GM19025 (cell line): ENCODE data around the gene COL26A1.
"Not testable (repeated sequence)": the region's sequence is repeated elsewhere in the genome, so short reads cannot be mapped to it uniquely, and the experiment has no call there.

Experiments
- ATAC-seq: cut with Tn5 transposase; IDR thresholded peaks from one replicate; pipeline ENCODE4 v1.9.1; 2021; ENCODE audit warnings: mild to moderate bottlenecking, low read depth, moderate library complexity; ENCODE audit not compliant: unreplicated experiment

The COL26A1 gene

DNA sequence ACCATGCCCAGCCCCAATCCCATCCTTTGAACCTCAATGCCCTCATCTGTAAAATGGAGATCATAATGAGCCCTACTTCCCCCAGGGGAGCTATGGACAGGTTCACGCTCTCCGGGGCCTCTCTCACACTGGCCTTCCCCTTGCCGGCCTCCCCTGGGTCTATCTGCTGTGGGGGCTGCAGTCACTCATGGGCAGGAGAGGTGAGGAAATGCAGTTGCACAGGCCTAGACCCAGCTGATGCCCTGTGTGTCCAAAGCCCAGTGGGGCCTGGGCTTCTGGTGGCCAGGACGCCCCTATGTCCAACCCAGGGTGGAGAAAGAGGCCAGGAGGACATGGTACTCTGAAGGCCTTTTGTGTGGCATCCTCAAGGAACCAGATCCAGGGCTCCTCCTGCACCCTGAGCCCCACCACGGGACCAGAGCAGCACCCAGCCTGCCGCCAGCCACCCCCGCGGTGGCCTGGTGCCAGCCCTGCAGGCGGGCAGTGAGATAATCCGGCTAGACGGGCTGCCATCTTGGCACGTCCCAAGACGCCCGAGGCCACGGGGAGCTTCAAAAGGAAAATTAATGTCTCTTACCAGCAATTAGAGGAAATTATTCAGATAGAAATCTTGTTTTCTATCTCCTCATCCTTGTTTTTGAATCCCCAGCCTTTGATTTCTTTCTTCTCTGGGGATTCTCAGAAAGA, 227.4 kb downstream of the COL26A1 start:
- no peak for ATAC-seq

DNA sequence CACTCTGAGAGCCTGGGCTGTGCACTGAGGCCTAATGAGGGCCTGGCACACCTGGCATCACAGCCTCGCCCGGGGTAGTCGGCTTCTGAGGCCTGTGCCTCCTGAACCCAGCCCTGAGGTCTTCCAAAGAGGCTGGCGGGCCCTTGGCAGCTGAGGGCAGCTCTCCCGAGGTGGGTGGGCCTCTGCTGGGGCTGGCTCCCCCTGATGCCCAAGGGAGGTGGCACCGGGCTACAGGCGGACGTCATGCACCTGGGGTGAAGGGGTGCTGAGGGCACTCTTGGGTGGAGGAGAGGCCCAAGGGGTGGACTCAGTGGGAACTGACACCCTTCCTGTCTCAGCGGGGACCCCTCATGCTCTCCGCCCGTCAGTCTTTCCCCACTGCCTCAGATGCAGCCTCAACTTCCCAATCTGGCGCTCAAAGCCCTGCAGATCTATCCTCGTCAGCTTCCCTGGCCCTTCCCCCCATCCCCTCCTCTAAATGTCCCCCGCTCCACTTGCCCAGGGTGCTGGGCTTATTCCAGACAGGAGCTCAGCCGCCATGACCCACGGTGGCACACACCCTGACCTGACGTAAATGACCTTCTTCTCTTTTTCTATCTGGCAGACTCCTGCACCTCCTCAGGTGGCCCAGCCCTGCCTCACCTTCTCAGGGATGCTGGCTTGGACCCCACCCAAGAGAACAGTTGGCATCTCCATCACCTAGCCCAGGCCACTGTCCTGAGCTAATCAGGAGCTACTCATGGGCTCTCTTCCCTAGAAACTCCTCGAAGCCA, 228.2 kb downstream of the COL26A1 start:
- no peak for ATAC-seq

DNA sequence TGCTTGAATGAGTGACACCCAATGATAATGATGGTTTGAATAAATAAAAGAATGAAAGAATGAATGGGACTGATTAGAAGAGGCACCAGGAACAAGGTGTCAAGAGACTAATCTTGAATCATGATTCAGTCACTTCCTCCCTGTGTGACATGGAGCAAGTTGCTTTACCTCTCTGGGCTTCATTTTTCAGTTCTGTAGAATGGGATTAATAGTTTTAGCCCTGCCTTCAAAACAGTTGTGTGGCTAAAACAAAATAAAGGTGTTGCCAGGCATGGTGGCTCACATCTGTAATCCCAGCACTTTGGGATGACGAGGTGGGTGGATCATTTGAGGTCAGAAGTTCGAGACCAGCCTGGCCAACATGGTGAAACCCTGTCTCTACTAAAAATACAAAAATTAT, 228.8 kb downstream of the COL26A1 start:
- ATAC-seq, result no peak

DNA sequence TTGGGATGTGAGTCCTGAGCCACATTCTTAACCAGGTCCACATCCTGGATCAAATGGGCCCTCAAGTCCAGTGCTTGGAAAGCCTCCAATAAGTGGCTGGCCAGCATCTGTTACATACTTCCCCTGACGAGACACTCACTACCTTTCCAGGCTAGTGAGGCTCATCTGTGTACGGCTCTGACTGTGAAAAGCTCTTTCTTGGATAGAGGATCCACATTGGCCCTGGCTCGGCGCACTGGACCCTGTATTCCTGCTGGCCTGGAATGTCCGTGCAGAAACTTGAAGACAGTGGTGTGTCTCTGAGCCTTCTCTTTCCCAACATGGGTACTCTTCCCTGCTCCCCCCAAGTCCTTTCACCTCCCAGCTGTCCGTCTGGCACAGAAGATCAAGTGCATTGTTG, 230.9 kb downstream of the COL26A1 start:
- no peak for ATAC-seq

DNA sequence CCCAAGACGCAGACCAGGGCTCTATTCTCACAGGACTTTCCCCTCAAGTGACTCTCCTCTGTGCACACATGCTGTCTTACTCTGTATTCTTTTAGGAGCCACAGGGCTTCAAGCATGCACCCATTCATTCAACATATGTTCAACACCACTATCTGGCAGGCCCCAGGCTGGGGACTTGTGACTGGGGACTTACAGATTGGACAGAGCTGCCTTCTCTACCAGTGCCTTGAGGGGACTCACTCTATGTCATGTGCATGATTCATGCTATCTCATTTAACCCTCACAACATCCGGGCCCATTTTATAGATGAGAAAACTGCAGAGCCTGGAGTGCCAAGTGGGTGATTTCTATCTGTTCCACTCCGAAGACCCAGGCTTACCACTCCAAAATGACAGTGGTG, 232.1 kb downstream of the COL26A1 start:
- no peak for ATAC-seq

DNA sequence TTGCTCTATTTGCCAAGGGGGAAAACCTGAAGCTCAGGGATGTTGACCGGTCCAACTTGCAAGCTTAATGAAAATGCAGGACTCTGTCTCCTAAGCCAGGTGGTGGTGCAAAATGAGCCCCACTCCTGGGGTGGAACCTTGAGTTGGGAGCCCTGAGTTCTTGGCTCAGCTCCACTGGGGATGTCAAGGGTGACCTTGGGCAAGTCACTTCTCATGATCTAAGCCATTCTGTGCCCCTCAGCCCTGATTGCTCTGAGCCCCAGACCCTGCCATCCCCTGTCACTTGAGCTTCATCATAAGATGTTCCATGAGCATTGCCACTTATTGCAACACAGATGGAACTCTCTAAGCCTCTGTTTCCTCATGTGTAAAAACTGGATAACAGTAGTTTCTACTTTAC, 232.6 kb downstream of the COL26A1 start:
- no peak for ATAC-seq

DNA sequence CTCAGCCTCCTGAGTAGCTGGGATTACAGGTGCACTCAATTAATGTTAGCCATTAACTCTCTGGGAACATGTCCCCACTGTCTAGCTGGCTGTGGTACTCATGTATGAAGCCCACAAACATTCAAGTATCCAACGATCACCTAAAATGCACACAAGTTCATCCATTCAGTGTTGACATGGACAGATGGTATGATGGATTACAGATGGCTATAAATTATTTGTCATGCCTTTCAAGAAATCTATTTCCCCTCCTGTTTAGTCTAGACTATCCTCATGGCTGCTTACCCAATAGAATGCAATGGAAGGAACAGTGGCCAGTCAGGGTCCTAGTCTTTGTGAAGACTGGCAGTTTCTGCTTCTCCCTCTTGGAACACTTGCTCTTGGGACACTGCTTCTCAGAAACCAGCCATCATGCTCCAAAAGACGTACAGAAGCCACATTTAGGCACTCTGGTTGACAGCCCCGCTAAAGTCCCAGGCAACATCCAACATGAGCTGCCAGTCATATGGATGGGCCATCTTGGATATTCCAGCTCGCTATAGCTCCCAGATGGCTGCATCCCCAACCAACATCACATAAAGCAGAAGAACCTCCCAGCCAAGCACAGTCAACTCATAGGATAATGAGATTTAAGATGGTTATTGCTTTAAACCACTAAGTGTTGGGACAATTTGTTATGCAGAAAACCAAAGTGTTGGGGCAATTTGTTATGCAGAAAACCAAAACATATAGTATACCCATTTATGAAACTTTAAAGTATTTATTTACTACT, 233.3 kb downstream of the COL26A1 start:
- no peak for ATAC-seq

DNA sequence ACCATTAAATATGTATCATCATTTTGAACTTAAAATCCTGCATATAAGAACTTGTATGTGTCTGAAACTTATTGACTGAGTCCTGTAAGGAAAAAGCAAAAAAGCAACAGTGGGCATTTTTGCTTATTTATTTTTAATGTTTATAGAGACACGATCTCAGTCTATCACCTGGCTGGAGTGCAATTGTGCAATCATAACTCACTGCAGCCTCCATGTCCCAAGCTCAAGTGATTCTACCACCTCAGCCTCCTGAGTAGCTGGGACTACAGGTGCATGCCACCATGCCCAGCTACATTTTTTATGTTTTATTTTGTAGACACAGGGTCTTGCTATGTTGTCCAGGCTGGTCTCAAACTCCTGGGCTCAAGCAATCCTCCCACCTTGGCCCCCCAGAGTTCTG, 234.2 kb downstream of the COL26A1 start:
- ATAC-seq, result no peak

DNA sequence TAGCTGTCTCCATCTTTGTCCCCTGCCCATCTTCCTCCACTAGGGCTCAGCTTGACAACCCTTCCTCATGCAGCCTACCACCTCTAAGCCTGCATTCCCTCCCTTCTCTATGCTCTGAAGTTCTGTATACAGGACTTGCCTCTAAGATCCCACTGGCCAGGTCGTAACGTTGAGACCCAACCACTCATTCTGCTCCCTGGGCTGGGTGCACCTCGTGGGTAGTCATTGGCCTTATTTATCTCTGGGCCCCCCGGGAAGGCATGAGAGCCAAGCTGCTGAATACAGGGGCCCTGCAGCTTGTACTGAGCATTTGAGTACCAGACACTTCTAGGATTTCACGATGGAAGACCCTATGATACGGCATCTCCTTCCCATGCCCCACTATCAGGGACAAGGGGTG, 235.3 kb downstream of the COL26A1 start:
- no peak for ATAC-seq

DNA sequence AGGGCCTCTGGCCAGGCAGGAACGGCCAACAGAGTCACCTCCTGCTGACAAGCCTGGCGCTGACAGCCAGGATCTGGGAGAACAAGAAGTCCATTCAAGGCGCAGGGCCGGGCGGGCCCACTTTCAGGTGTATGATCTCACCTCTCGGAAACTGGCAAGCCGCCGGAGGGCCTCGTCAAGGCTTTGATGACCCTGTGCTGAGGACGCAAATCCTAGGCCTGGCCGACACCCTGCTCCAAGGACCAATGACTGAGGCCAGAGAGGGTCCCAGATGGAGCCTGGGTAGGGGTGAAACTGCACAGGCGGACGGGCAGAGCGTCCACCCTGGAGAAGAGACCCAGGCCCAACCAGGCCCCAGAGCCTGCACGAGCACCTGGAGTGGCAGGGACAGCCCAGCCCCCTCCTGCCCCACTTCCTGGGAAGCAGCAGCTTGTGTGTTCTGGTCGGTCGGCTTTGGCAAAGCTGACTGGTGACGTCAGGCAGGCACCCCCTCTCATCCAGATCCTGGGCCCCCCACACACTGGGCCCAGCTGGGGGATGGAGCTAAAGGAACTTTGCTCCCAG, 235.8 kb downstream of the COL26A1 start:
- ATAC-seq, result no peak

DNA sequence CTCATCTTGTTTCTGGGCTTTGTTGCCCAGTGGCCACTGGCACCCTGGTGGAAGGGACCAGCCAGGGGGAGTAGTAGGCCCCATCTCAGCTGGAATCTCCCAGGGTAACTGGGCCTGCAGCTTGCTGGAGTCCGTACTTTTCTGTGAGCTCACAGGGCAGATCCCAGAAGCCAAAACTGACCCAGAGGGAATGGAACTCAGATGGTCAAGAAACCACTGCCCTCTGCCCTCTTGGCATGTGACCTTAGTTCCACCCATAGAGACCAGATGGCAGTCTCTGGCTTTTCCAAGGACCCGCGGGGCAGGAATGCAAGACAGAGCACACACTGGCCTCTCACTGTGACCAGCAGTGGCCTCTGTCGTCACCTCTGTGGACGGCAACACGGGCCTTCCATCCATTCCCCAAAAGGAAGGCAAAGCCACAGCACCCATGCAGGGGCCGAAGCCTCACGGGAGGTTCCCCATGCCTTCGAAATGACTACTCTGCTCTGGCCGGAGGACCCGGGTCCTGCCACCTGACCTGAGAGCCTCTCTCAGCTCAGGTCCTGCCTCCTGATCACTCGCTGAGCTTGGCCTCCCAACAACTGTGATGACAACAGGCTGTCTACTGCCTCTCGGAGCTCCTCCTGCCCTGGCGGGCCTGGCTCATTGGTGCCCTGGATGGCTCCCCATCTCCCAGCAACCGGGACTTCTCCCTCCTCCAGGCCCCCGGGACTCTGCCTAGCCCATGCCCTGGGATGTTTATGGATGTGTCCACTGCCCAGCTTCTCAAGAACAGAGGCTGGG, 236.5 kb downstream of the COL26A1 start:
- no peak for ATAC-seq

DNA sequence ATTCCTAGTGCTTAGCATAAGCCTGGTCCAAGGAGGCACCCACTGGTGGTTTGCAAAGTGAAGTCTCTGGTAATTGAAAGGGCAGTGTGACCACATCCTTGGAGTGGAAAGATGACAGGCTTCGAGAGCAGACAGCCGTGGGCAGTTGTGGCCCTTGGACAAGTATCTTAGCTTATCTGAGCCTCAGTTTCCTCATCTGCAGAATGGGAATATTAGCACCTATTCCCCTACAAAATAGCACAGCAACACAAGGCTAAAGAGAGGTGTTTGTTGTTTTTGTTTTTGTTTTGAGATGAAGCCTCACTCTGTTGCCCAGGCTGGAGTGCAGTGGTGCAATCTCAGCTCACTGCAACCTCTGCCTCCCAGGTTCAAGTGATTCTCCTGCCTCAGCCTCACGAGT, 237.1 kb downstream of the COL26A1 start:
- ATAC-seq, result no peak

DNA sequence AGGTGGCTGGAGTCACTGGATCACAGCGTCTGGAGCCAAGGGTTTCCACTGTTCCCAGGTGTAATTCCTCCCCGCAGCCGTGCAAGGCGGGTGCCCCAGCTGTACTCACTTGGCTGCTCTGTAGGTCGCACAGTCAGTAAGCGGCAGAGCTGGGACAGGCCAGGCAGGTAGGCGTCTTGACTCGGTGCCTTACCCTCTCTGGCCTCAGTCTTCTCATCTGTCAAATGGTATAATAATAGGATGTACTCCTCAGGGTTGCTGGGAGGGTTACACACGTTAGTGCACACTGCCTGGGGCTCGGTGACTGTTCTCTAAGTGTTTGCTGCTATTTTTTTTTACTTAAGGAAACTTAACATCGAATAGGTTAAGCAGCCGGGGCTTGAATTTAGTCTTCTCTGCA, 239.4 kb downstream of the COL26A1 start:
- no peak for ATAC-seq

DNA sequence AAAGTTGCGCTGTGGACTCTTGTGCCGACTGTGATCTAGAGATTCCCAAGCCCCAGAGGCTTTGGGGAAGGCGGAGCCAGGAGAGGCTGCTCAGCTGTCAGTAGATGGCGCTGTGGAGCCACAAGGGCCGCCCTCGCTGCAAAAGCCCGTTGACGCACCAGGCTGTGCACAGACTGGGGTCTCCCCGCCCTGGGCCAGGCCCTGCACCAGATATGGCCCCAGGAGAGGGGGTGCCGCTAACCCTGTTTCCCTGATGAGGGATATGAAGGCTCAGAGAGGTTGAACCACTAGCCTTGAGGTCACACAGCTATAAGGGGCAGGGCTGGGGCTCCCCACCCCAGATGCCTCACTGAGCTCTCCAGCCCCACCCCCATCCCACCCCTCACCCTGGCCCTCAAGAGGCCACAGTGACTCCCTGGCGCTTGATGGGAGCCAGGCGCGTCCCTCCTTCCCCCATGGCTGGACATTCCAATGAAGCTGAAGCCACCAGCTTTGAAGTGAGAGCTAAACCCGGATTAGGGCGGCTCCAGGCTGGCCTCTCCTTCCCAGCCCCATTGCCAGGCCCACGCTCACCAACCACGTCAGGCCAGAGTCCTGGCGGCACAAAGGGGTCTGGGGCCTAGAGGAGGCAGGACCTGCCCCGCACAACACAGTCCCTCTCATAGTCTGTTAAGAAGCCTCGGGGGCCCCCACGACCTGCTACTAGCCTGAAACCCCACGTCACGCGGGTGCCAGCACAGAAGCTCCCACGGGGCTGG, 240.0 kb downstream of the COL26A1 start:
- no peak for ATAC-seq

DNA sequence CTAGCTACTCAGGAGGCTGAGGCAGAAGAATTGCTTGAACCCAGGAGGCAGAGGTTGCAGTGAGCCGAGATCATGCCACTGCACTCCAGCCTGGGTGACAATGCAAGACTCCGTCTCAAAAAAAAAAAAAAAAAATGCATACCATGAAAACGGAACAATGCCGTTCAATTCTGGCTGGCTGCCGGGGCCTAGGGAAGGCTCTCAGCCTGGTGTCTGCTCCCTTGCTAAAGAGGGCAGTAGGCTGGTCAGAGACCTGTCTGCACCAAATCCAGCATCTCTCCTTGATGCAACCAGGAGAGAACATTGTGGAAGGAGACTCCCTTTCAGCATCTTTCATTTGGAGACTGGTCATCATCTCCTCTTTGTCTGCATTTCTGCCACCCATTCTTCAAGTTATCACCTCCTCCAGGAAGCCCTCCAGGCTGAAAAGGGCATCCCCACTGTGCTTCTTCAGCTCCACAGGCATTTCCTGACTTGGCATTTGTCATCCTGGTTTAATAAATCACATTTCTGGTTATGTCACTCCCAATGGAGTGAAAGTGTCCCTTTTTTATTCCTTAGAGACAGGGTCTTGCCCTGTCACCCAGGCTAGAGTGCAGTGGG, 241.8 kb downstream of the COL26A1 start:
- no peak for ATAC-seq

DNA sequence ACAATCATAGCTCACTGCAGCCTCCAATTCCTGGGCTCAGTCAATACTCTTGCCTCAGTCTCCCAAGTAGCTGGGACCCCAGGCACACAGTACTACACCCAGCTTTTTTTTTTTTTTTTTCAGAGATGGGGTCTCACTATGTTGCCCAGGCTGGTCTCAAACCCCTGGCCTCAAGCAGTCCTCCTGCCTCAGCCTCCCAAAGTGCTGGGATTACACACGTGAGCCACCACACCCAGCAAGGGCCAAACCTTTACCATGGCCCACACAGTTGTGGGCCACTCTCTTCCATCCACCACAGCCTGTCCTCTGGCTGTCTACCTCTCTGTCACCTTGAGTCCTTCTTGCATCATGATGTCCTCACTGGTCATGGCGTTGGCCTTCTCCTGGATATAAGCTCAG, 242.3 kb downstream of the COL26A1 start:
- not testable (repeated sequence) for ATAC-seq

DNA sequence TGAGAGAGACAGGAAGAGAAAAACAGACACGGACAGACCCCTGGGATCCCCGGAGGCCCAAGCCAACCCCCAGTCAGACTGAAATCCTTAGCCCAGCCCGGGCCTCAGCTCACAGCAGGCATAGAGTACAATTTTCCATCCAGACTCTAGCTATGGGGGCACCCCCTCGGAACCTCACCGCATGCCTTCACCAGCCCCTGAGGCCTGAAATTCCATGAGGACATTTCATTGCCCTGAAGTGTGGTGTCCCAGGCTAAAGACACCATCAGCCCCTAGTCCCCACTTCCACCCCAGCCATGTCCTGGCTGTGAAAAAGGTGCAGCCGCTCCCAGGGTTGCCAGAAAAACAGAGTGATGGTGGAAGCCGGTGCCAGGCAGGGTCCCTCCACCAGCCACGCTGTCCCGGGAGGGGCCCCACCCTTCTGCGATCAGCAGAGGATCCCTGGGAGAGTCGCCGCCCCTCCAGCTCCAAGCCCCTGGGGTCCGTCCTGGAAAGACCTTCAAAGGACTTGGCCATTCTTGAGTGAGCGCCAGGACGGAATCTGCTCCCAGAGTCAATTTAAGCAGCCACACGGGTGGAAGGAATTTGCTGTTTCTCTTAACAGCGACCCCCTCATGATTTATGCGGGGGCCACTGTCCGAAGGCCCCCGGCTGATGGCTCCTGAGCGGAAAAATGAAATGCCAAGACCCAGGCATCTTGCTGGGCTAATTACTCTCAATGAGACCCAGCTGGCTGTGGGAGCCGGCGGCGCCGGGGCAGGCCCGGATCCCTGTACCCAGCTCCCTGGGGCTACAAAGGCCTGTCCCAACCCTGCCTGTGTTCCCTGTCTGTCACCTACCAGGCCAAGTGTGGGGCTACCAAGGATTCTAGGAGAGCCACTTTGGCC, 243.2 kb downstream of the COL26A1 start:
- ATAC-seq, result no peak

DNA sequence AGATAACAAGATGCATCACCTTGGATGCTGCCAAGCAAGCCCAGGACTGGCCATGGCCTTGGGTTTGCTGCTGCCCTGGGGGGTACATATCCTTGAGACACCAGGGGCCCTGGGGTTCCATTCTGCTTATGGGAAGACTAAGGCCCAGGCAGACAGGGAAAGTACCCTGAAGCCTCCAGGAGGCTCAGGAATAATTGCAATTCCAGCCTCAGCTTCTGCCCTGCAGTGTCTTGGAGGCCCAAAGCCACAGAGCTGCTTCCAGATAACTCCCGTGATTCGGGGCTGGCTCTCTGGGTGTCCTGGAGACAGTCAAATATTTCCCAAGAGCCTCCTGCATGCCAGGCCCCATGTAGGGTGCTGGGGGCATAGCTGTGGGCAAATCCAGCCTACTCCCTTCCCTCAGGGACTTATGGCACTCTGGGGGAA, 243.8 kb downstream of the COL26A1 start:
- ATAC-seq, result no peak
